ENCODE measurements around the gene ADAMTSL1. TPM values are rescaled to one million over a fixed set of nuclear protein-coding genes. Genes with fewer than 3 reads are reported as not detected.

ADAMTSL1 gene
- total RNA-seq, 2 experiments from 2014 or later = not detected

DNA sequence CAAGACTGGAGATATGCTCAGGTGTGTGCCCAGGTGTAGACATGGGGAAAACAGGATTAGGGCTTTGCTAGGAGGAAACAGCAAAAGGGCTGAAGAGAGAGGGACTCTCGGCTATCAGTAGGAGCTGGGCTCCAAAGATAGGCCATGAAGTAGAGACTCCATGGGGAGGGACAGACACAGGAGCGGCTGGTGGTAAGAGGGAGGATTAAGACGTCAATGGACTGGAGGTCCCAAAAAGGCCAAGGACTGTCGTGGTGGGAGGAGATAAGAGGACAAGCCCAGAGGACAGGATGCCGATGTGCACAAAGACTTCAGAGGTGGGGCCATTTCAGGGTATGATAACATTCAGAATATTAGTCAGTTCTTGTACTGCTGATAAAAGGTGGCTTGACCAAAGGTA is 466.0 kb downstream of the ADAMTSL1 start:
- ATAC-seq (no peak), DNase-seq (no peak)
- Mint-ChIP-seq H3K36me3 (ENCODE audit: low read depth) (no peaks in the 10 kb centered on the region), H3K27ac (no peak overlapping the region), H3K4me3 (no peak overlapping the region), H3K4me1 (ENCODE audit: low read depth) (no peaks in the 10 kb centered on the region), H3K27me3 (peaks cover 1% of the 10 kb centered on the region), H3K9me3 (no peaks in the 10 kb centered on the region)
- ChIA-PET POLR2A (no interaction called here), CTCF (interaction anchor here (1.0 kb wide), 1 partner anchor 89 kb away, joined by 3 read pairs; no protein-coding TSS in a partner anchor)
- TF ChIP-seq, protein P1, sequence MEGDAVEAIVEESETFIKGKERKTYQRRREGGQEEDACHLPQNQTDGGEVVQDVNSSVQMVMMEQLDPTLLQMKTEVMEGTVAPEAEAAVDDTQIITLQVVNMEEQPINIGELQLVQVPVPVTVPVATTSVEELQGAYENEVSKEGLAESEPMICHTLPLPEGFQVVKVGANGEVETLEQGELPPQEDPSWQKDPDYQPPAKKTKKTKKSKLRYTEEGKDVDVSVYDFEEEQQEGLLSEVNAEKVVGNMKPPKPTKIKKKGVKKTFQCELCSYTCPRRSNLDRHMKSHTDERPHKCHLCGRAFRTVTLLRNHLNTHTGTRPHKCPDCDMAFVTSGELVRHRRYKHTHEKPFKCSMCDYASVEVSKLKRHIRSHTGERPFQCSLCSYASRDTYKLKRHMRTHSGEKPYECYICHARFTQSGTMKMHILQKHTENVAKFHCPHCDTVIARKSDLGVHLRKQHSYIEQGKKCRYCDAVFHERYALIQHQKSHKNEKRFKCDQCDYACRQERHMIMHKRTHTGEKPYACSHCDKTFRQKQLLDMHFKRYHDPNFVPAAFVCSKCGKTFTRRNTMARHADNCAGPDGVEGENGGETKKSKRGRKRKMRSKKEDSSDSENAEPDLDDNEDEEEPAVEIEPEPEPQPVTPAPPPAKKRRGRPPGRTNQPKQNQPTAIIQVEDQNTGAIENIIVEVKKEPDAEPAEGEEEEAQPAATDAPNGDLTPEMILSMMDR (IDR thresholded peaks at IDR 0.05) = no peak
- intact Hi-C loops (cut with micrococcal nuclease) = no loop called here

DNA sequence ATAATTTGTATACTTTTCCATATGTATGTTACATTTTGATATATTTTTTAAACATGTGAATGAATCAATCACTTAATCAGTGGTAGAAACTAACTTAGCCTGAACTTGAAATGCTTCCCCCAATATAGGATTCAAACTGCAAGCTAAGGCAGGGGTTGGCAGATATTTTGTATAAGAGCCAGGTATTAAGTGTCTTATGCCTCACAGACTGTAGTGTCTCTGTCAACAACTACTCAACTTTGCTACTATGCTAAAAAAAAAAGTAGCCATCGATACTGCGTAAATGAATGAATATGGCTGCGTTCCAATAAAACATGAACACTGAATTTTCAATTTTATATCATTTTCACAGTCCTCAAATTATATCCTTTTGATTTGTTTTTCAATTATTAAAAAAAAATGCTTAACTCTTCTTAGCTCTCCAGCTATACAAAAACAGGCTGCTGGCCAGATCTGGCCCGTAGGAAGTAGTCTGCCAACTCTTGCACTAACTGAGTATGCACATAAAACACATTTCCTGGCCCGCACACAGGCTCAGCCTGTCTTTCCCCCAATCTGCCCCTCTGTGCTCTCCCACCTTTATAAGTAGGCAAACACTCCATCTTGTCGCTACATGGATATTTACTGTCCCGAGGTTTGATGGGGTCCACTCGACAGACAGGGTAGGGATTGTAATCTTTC is 467.2 kb downstream of the ADAMTSL1 start:
- no peaks in the 10 kb centered on the region for H3K4me1 Mint-ChIP-seq (ENCODE audit: low read depth)
- H3K27ac Mint-ChIP-seq = no peak overlapping the region
- intact Hi-C loops (cut with micrococcal nuclease) = no loop called here
- H3K27me3 Mint-ChIP-seq = peaks cover 3% of the 10 kb centered on the region
- no peak for DNase-seq
- TF ChIP-seq, protein P1 (IDR thresholded peaks at IDR 0.05) = no peak
- H3K9me3 Mint-ChIP-seq = no peaks in the 10 kb centered on the region
- POLR2A ChIA-PET = no interaction called here
- no peak overlapping the region for H3K4me3 Mint-ChIP-seq
- no peak for ATAC-seq
- CTCF ChIA-PET = no interaction called here
- no peaks in the 10 kb centered on the region for H3K36me3 Mint-ChIP-seq (ENCODE audit: low read depth)

DNA sequence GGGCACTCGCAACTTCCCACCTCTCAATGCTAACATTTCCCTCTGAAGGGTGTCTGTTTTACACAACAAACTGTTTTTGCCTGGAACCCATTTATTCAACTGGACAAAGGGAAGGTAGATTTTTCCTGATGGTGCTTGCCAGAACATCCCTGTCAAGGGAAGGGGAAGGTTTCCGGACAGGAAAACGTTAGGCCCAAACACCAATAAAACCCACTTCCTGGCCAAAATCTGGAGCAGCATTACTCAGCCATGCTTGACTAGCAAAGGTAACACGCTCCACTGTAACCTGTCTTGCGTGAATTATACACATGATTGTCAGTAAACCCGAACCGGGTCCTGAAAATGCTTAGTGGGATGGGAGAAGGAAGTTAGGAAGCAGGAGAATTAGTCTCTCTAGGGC is 468.8 kb downstream of the ADAMTSL1 start:
- ChIA-PET POLR2A (no interaction called here), CTCF (no interaction called here)
- TF ChIP-seq, protein P1 (IDR thresholded peaks at IDR 0.05) = no peak
- ATAC-seq (no peak), DNase-seq (no peak)
- Mint-ChIP-seq H3K4me1 (ENCODE audit: low read depth) (no peaks in the 10 kb centered on the region), H3K9me3 (no peaks in the 10 kb centered on the region), H3K27ac (no peak overlapping the region), H3K27me3 (peaks cover 3% of the 10 kb centered on the region), H3K4me3 (no peak overlapping the region), H3K36me3 (ENCODE audit: low read depth) (no peaks in the 10 kb centered on the region)
- intact Hi-C loops (cut with micrococcal nuclease) = no loop called here

DNA sequence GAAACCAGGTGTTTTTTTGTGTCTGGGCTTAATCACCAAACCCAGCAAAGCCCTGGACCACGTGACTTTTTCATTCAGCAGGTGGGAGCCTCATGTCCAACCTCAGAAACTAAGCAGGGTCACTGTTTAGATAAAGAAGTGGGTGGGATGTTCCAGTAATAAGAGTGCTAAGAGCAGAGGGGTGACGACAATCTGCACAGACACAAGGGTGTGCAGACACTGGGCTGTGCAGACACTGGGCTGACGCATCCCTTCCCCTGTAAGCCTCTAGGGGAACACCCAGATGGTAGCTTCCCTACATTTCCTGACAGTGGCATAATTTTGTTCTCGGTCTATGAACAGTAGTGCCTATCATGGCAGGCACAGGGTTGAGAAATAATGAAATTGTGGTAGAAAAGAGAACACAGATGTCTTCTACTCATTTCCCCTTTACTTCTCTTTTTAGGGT is 474.0 kb downstream of the ADAMTSL1 start:
- Mint-ChIP-seq H3K27ac (no peak overlapping the region), H3K36me3 (ENCODE audit: low read depth) (no peaks in the 10 kb centered on the region), H3K9me3 (no peaks in the 10 kb centered on the region), H3K27me3 (peaks cover 4% of the 10 kb centered on the region), H3K4me1 (ENCODE audit: low read depth) (no peaks in the 10 kb centered on the region), H3K4me3 (no peak overlapping the region)
- TF ChIP-seq, protein P1 (IDR thresholded peaks at IDR 0.05) = no peak
- DNase-seq = no peak
- ChIA-PET CTCF (no interaction called here), POLR2A (no interaction called here)
- no peak for ATAC-seq
- intact Hi-C loops (cut with micrococcal nuclease) = no loop called here

DNA sequence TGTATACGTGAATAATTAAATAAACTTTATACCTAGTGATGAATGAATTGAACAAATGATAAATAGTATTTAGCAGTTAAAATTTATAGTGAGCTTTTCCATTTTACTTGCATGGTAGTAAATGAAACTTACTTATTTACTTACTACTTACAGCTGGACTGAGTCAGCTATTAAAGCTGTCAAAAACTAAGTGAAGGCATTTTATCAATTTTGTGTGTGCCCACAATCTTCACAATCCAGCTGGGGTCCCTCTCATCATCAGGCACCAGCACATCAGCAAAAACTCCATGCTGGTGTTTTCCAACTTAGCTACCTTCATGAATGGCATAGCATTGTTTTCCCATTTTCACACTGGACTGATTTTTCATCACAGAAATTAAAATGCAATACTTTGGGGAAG is 478.0 kb downstream of the ADAMTSL1 start:
- POLR2A ChIA-PET = no interaction called here
- no peak overlapping the region for H3K27ac Mint-ChIP-seq
- H3K36me3 Mint-ChIP-seq (ENCODE audit: low read depth) = no peaks in the 10 kb centered on the region
- H3K4me3 Mint-ChIP-seq = no peak overlapping the region
- no peaks in the 10 kb centered on the region for H3K9me3 Mint-ChIP-seq
- ATAC-seq = no peak
- peaks cover 3% of the 10 kb centered on the region for H3K27me3 Mint-ChIP-seq
- H3K4me1 Mint-ChIP-seq (ENCODE audit: low read depth) = no peaks in the 10 kb centered on the region
- CTCF ChIA-PET = interaction anchor here (1.2 kb wide), 1 partner anchor 77 kb away, joined by 3 read pairs; no protein-coding TSS in a partner anchor
- TF ChIP-seq, protein P1 (IDR thresholded peaks at IDR 0.05) = no peak
- intact Hi-C loops (cut with micrococcal nuclease) = no loop called here
- no peak for DNase-seq
